ENCODE measurements around the gene SPSB2. TPM values are rescaled to one million over a fixed set of nuclear protein-coding genes. Genes with fewer than 3 reads are reported as not detected.

The SPSB2 gene
- total and polyA plus RNA-seq, 7 experiments from 2014 or later: 5.1 to 20.2 (median 11.2) TPM

DNA sequence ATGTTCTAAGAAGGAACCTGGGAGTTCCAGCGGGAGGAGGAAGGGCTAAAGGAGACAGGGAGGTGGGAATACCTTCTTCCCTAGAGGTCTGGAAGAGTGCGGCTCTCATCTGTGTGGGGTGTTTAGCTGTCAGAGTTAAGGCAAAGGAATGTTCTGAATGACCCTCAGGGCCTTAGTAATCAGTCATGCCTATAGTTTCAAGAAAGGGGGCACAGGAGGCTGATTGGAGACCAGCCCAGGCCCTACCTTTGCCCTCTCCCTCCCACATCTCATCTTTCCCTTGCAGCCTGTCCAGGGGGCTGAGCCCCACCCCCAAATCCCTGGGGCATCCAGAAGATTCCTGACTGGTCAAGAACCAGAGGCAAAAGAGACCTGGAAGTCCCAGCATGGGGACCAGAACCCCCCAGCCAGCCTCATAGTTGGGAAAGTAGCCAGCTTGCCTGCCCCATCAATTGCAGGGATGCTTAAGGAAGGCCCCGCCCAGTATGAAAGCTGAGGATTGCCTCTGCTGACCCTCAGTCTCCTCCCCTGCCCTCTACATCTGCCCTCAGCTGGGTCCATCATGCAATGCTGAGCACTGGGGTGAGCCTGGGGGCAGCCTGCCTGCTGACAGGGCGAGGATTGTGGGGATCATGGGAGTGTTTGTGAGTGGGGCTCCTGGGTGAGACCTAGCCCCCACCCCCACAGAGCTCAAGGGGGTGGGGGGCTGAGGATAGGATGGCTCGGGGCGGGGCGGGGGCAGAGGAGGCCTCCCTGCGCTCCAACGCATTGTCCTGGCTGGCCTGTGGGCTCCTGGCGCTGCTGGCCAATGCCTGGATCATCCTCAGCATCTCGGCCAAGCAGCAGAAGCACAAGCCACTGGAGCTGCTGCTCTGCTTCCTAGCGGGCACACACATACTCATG is 49.7 kb downstream of the SPSB2 start:
- peaks cover 0 to 8% of the 10 kb centered on the region in 2 donors for H3K27me3 ChIP-seq (ENCODE audit: control insufficient read depth in 2 of 2, insufficient read depth in 2 of 2, low read length in 2 of 2)
- H3K27ac ChIP-seq (ENCODE audit: low read depth, low read length): no peak overlapping the region
- ChIA-PET POLR2A (interaction anchor here (0.9 to 13.2 kb wide), 2 partner anchors 40 to 70 kb away, joined by 3 to 91 read pairs; partner anchors contain the start of gene MLF2), CTCF (interaction anchor here (0.7 to 6.6 kb wide), 7 partner anchors 12 to 211 kb away, joined by 3 to 94 read pairs (median 13); partner anchors contain the start of genes CD4 and MLF2)
- peaks cover 4 to 15% of the 10 kb centered on the region in 2 donors for H3K4me1 ChIP-seq (ENCODE audit: control insufficient read depth in 2 of 2, insufficient read depth in 2 of 2, low read length in 2 of 2)
- H3K36me3 ChIP-seq (ENCODE audit: control insufficient read depth in 2 of 3, insufficient read depth in 3 of 3, low read length in 3 of 3): peaks cover 0 to 20% (median 3%) of the 10 kb centered on the region in 3 experiments
- peaks cover 29 to 38% (median 32%) of the 10 kb centered on the region in 7 donors for H3K4me1 Mint-ChIP-seq
- DNase-seq: no peak
- peak overlapping the region in 2 of 9 donors; percentile 18 to 26 for H3K27ac Mint-ChIP-seq
- intact Hi-C loops (cut with micrococcal nuclease): loop anchor here in 1 of 2 donors (2.0 kb wide), 1 partner anchor 33 kb away; no protein-coding TSS in a partner anchor
- peak overlapping the region in 2 of 10 donors; percentile 13 to 82 for H3K4me3 Mint-ChIP-seq
- peaks cover 0 to 2% (median 0%) of the 10 kb centered on the region in 11 donors for H3K9me3 Mint-ChIP-seq
- no peaks in the 10 kb centered on the region for H3K9me3 ChIP-seq (ENCODE audit: control insufficient read depth in 2 of 3, low read length in 3 of 3)
- peaks cover 9 to 46% (median 26%) of the 10 kb centered on the region in 5 donors for H3K27me3 Mint-ChIP-seq
- peaks cover 0 to 10% (median 4%) of the 10 kb centered on the region in 5 donors for H3K36me3 Mint-ChIP-seq
- ATAC-seq: no peak
- H3K4me3 ChIP-seq (ENCODE audit: low read length): no peak overlapping the region

DNA sequence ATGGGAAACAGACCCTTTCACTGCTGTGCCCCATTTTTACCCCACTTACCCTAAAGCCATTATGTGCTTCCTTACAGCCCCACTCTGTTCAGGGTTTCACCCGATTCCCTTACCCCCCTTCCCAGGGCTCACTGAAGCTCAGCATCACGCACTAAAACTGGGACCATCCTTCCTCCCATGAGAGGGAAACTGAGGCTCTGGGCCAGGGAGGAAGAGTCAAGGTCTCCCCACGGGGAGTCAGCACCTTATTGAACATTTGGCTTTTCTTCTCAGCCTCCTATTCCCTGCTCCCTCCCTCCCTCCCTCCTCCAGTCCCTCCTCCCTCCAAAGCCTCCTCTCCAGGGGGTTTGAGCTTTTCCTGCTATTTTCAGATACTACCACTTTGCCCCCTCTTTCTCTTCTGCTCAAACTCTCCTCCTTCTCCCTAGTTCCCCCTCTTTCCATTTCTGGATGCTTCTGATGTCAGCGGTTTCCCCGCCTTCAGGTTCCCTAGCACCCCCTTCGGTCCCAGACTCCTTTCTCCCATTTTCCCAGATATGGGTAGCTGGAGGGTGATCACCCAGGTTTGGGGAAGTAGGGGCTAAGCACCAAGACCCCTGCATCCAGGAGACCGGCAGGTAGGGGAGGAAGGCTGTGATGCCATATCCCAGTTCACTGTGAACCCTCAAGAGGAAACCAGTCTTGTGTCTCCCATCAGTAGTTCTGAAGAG is 50.5 kb downstream of the SPSB2 start:
- H3K9me3 ChIP-seq (ENCODE audit: control insufficient read depth in 2 of 3, low read length in 3 of 3): no peaks in the 10 kb centered on the region
- H3K36me3 ChIP-seq (ENCODE audit: control insufficient read depth in 2 of 3, insufficient read depth in 3 of 3, low read length in 3 of 3): peaks cover 0 to 29% (median 12%) of the 10 kb centered on the region in 3 experiments
- Mint-ChIP-seq H3K27me3 (peaks cover 9 to 42% (median 25%) of the 10 kb centered on the region in 5 donors), H3K4me1 (peaks cover 25 to 34% (median 30%) of the 10 kb centered on the region in 7 donors), H3K4me3 (peak overlapping the region in 7 of 10 donors; percentile 31 to 82 (median 69)), H3K36me3 (peaks cover 4 to 16% (median 10%) of the 10 kb centered on the region in 5 donors), H3K9me3 (peaks cover 0 to 3% (median 0%) of the 10 kb centered on the region in 11 donors), H3K27ac (peak overlapping the region in 2 of 9 donors; percentile 18 to 26)
- intact Hi-C loops (cut with micrococcal nuclease): no loop called here
- no peak for ATAC-seq
- no peak overlapping the region for H3K27ac ChIP-seq (ENCODE audit: low read depth, low read length)
- H3K4me1 ChIP-seq (ENCODE audit: control insufficient read depth in 2 of 2, insufficient read depth in 2 of 2, low read length in 2 of 2): peaks cover 3 to 15% of the 10 kb centered on the region in 2 donors
- H3K4me3 ChIP-seq (ENCODE audit: low read length): no peak overlapping the region
- DNase-seq: no peak
- H3K27me3 ChIP-seq (ENCODE audit: control insufficient read depth in 2 of 2, insufficient read depth in 2 of 2, low read length in 2 of 2): peaks cover 0 to 8% of the 10 kb centered on the region in 2 donors
- ChIA-PET POLR2A (interaction anchor here (0.7 to 13.2 kb wide), 4 partner anchors 33 to 255 kb away, joined by 3 to 91 read pairs (median 8); partner anchors contain the start of genes CD4, MLF2 and PTMS), CTCF (interaction anchor here (0.7 to 6.6 kb wide), 4 partner anchors 13 to 90 kb away, joined by 3 to 94 read pairs (median 15); partner anchors contain the start of gene MLF2)

DNA sequence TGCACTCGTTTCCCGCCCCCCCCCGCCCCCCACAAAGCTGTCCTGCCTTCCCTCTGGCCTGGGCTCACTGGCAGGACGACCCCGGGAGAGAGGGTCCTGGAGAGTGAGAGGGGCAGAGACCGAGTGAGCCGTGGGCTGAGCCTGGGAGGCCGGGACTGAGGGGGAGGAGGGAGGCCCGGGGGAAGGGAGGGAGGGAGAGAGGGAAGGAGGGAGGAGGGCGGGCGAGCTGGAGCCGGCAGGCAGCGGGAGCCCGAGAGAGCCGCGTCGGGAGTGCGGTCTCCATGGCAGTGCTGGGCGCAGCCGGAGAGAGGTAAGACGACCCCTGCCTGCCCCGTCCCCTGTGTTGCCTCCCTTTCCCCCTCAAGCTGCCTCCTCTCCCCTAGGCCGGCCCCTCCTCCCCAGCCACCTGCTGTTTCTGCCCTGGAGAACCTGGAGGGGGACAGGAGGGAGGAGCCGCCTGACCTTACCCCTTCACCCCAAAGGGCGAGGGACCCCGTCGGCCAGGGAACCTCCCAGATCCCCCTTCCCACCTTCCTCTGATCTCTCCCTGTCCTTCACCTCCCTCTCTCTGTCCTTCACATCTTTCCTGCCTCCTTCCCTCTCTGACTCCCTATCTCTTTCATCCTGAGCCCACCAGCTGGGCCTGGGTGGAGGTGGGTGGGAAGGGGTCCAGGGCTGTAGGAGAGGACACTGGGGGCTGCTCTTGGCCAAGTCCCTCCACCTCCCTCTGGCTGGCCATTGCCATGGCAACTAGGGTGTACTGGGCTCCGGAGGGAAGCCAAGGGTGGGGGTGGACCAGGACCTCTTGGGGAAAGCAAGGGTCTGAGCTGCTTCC is 51.3 kb downstream of the SPSB2 start, which contains the start of gene GPR162:
GPR162 (plus strand) TSS at position 231 of the 835 bp plus-strand sequence. CDS start 2,078 bp downstream, outside the sequence.
- Mint-ChIP-seq H3K9me3 (peaks cover 0 to 2% (median 0%) of the 10 kb centered on the region in 11 donors), H3K27ac (peak within 1 kb of the TSS in 8 of 9 donors; percentile 8 to 80 (median 66)), H3K4me1 (peaks cover 20 to 28% (median 25%) of the 10 kb centered on the region in 7 donors), H3K36me3 (peaks cover 9 to 20% (median 15%) of the 10 kb centered on the region in 5 donors), H3K27me3 (peaks cover 9 to 37% (median 20%) of the 10 kb centered on the region in 5 donors), H3K4me3 (peak within 1 kb of the TSS; percentile 55 to 82 (median 74))
- DNase-seq (peak in 1 of 9 donors; percentile 17), ATAC-seq (peak; percentile 5)
- Histone ChIP-seq H3K27ac (ENCODE audit: low read depth, low read length) (no peak within 1 kb of the TSS), H3K4me3 (ENCODE audit: low read length) (no peak within 1 kb of the TSS), H3K36me3 (ENCODE audit: control insufficient read depth in 2 of 3, insufficient read depth in 3 of 3, low read length in 3 of 3) (peaks cover 0 to 36% (median 16%) of the 10 kb centered on the region in 3 experiments), H3K9me3 (ENCODE audit: control insufficient read depth in 2 of 3, low read length in 3 of 3) (no peaks in the 10 kb centered on the region), H3K4me1 (ENCODE audit: control insufficient read depth in 2 of 2, insufficient read depth in 2 of 2, low read length in 2 of 2) (peaks cover 0 to 15% of the 10 kb centered on the region in 2 donors), H3K27me3 (ENCODE audit: control insufficient read depth in 2 of 2, insufficient read depth in 2 of 2, low read length in 2 of 2) (peaks cover 0 to 8% of the 10 kb centered on the region in 2 donors)
- ChIA-PET POLR2A (interaction anchor here (0.7 to 13.2 kb wide), 12 partner anchors 10 to 254 kb away, joined by 3 to 91 read pairs (median 4); partner anchors contain the start of genes CD4, MLF2 and PTMS), CTCF (interaction anchor here (0.6 to 6.6 kb wide), 8 partner anchors 14 to 335 kb away, joined by 3 to 94 read pairs (median 3); partner anchors contain the start of genes CDCA3, MLF2 and USP5)
- intact Hi-C loops (cut with micrococcal nuclease): loop anchor here in 1 of 2 donors (1.0 kb wide), 1 partner anchor 69 kb away; the partner anchor contains the start of gene MLF2

Other genes starting within 250 kb of the SPSB2 start
- 1 to 10 TPM; 3.3 to 8.3 (median 6.4) TPM for gene LPAR5, start 237.3 kb downstream of the SPSB2 start, total RNA-seq
- gene LPAR5, start 237.3 kb downstream of the SPSB2 start, polyA plus RNA-seq: 1 to 10 TPM; 6.6 to 6.9 TPM
- gene ACRBP, start 225.9 kb downstream of the SPSB2 start, total RNA-seq: 10 to 100 TPM in 2 of 5 experiments, 1 to 10 TPM in 3; 2.3 to 23.0 (median 6.6) TPM
- gene ACRBP, start 225.9 kb downstream of the SPSB2 start, polyA plus RNA-seq: 1 to 10 TPM in 1 of 2 donors, under 1 TPM in 1; 0.27 to 1.1 TPM
- gene ING4, start 210.2 kb downstream of the SPSB2 start, total RNA-seq: 100 to 1,000 TPM in 1 of 5 experiments, 10 to 100 TPM in 4; 33.1 to 101 (median 39.6) TPM
- gene ING4, start 210.2 kb downstream of the SPSB2 start, polyA plus RNA-seq: 100 to 1,000 TPM; 103 to 106 TPM
- gene ZNF384, start 183.9 kb downstream of the SPSB2 start, total RNA-seq: 10 to 100 TPM; 62.8 to 98.2 (median 85.4) TPM
- gene ZNF384, start 183.9 kb downstream of the SPSB2 start, polyA plus RNA-seq: 10 to 100 TPM; 23.8 to 36.8 TPM
- gene PIANP, start 172.5 kb downstream of the SPSB2 start, total RNA-seq: 1 to 10 TPM in 3 of 5 experiments, under 1 TPM in 1, not detected in 1; 0.64 to 1.7 (median 1.2) TPM
- under 1 TPM; 0.22 to 0.53 TPM for gene PIANP, start 172.5 kb downstream of the SPSB2 start, polyA plus RNA-seq
- 10 to 100 TPM; 21.9 to 38.7 (median 30.1) TPM for gene COPS7A, start 149.3 kb downstream of the SPSB2 start, total RNA-seq
- 10 to 100 TPM; 43.0 to 48.0 TPM for gene COPS7A, start 149.3 kb downstream of the SPSB2 start, polyA plus RNA-seq
- gene MLF2, start 120.2 kb downstream of the SPSB2 start, total RNA-seq: 100 to 1,000 TPM in 3 of 5 experiments, 10 to 100 TPM in 2; 84.6 to 141 (median 117) TPM
- gene MLF2, start 120.2 kb downstream of the SPSB2 start, polyA plus RNA-seq: 100 to 1,000 TPM; 122 to 134 TPM
- 100 to 1,000 TPM in 1 of 5 experiments, 10 to 100 TPM in 1, 1 to 10 TPM in 3; 1.4 to 125 (median 3.5) TPM for gene PTMS, start 106.9 kb downstream of the SPSB2 start, total RNA-seq
- not detected for gene PTMS, start 106.9 kb downstream of the SPSB2 start, polyA plus RNA-seq
- gene LAG3, start 100.8 kb downstream of the SPSB2 start, total RNA-seq: 10 to 100 TPM in 1 of 5 experiments, 1 to 10 TPM in 2, under 1 TPM in 2; 0.64 to 46.5 (median 1.7) TPM
- under 1 TPM; 0.26 to 0.69 TPM for gene LAG3, start 100.8 kb downstream of the SPSB2 start, polyA plus RNA-seq
- gene CD4, start 83.8 kb downstream of the SPSB2 start, total RNA-seq: 100 to 1,000 TPM; 164 to 267 (median 246) TPM
- 100 to 1,000 TPM; 364 to 576 TPM for gene CD4, start 83.8 kb downstream of the SPSB2 start, polyA plus RNA-seq
- 10 to 100 TPM in 1 of 5 experiments, 1 to 10 TPM in 1, under 1 TPM in 3; 0.30 to 10.5 (median 0.38) TPM for gene GPR162, start 51.5 kb downstream of the SPSB2 start, total RNA-seq
- not detected for gene GPR162, start 51.5 kb downstream of the SPSB2 start, polyA plus RNA-seq
- 10 to 100 TPM in 3 of 5 experiments, 1 to 10 TPM in 2; 1.9 to 18.2 (median 10.3) TPM for gene P3H3, start 44.9 kb downstream of the SPSB2 start, total RNA-seq
- 1 to 10 TPM; 1.5 to 1.9 TPM for gene P3H3, start 44.9 kb downstream of the SPSB2 start, polyA plus RNA-seq
- gene GNB3, start 32.4 kb downstream of the SPSB2 start, total RNA-seq: 10 to 100 TPM in 2 of 5 experiments, 1 to 10 TPM in 2, under 1 TPM in 1; 0.63 to 11.8 (median 3.2) TPM
- under 1 TPM in 1 of 2 donors, not detected in 1; 0.23 TPM for gene GNB3, start 32.4 kb downstream of the SPSB2 start, polyA plus RNA-seq
- 10 to 100 TPM in 1 of 5 experiments, 1 to 10 TPM in 3, under 1 TPM in 1; 0.64 to 55.6 (median 1.8) TPM for gene CDCA3, start 22.0 kb downstream of the SPSB2 start, total RNA-seq
- gene CDCA3, start 22.0 kb downstream of the SPSB2 start, polyA plus RNA-seq: under 1 TPM in 1 of 2 donors, not detected in 1; 0.94 TPM
- 100 to 1,000 TPM in 1 of 5 experiments, 10 to 100 TPM in 4; 58.0 to 134 (median 71.1) TPM for gene USP5, start 21.2 kb downstream of the SPSB2 start, total RNA-seq
- gene USP5, start 21.2 kb downstream of the SPSB2 start, polyA plus RNA-seq: 10 to 100 TPM; 51.9 to 71.5 TPM
- gene TPI1, start 5.8 kb downstream of the SPSB2 start, total RNA-seq: 1,000 to 10,000 TPM in 1 of 5 experiments, 100 to 1,000 TPM in 3, 10 to 100 TPM in 1; 89.7 to 1,293 (median 134) TPM
- gene TPI1, start 5.8 kb downstream of the SPSB2 start, polyA plus RNA-seq: 100 to 1,000 TPM; 330 to 435 TPM
- gene LRRC23, start 31.5 kb upstream of the SPSB2 start, total RNA-seq: 10 to 100 TPM in 1 of 5 experiments, 1 to 10 TPM in 4; 6.6 to 12.1 (median 7.3) TPM
- gene LRRC23, start 31.5 kb upstream of the SPSB2 start, polyA plus RNA-seq: 1 to 10 TPM; 4.5 to 5.4 TPM
- 100 to 1,000 TPM in 3 of 5 experiments, 10 to 100 TPM in 2; 65.3 to 193 (median 178) TPM for gene ENO2, start 41.3 kb upstream of the SPSB2 start, total RNA-seq
- gene ENO2, start 41.3 kb upstream of the SPSB2 start, polyA plus RNA-seq: 10 to 100 TPM; 22.5 to 31.0 TPM
- 10 to 100 TPM; 29.5 to 42.2 (median 34.4) TPM for gene ATN1, start 54.7 kb upstream of the SPSB2 start, total RNA-seq
- 1 to 10 TPM in 1 of 2 donors, under 1 TPM in 1; 0.95 to 2.0 TPM for gene ATN1, start 54.7 kb upstream of the SPSB2 start, polyA plus RNA-seq
- not detected for gene RNU7-1, start 70.5 kb upstream of the SPSB2 start, total RNA-seq
- not detected for gene RNU7-1, start 70.5 kb upstream of the SPSB2 start, polyA plus RNA-seq
- gene C12orf57, start 70.7 kb upstream of the SPSB2 start, total RNA-seq: 100 to 1,000 TPM; 148 to 592 (median 362) TPM
- gene C12orf57, start 70.7 kb upstream of the SPSB2 start, polyA plus RNA-seq: 100 to 1,000 TPM; 394 to 401 TPM
- gene PTPN6, start 78.1 kb upstream of the SPSB2 start, total RNA-seq: 100 to 1,000 TPM; 141 to 390 (median 242) TPM
- 100 to 1,000 TPM; 210 to 387 TPM for gene PTPN6, start 78.1 kb upstream of the SPSB2 start, polyA plus RNA-seq
- gene PHB2, start 97.4 kb upstream of the SPSB2 start, total RNA-seq: 100 to 1,000 TPM; 132 to 209 (median 146) TPM
- gene PHB2, start 97.4 kb upstream of the SPSB2 start, polyA plus RNA-seq: 100 to 1,000 TPM; 113 to 121 TPM
- gene EMG1, start 97.6 kb upstream of the SPSB2 start, total RNA-seq: 10 to 100 TPM; 25.7 to 69.5 (median 63.2) TPM
- 10 to 100 TPM; 64.1 to 72.5 TPM for gene EMG1, start 97.6 kb upstream of the SPSB2 start, polyA plus RNA-seq
- 10 to 100 TPM; 16.7 to 37.9 (median 27.1) TPM for gene LPCAT3, start 145.2 kb upstream of the SPSB2 start, total RNA-seq
- 10 to 100 TPM; 20.5 to 28.4 TPM for gene LPCAT3, start 145.2 kb upstream of the SPSB2 start, polyA plus RNA-seq
- gene C1S, start 187.4 kb upstream of the SPSB2 start, total RNA-seq: 1 to 10 TPM; 2.0 to 3.9 (median 3.0) TPM
- gene C1S, start 187.4 kb upstream of the SPSB2 start, polyA plus RNA-seq: not detected
- 1 to 10 TPM; 1.6 to 7.2 (median 4.8) TPM for gene C1R, start 219.1 kb upstream of the SPSB2 start, total RNA-seq
- gene C1R, start 219.1 kb upstream of the SPSB2 start, polyA plus RNA-seq: 1 to 10 TPM; 1.0 to 2.9 TPM
- 10 to 100 TPM; 18.5 to 38.6 (median 24.4) TPM for gene C1RL, start 235.9 kb upstream of the SPSB2 start, total RNA-seq
- 1 to 10 TPM; 2.9 to 4.4 TPM for gene C1RL, start 235.9 kb upstream of the SPSB2 start, polyA plus RNA-seq

Data from naive thymus-derived CD4-positive, alpha-beta T cell (primary cell).